GM18526 (cell line): ENCODE data around the gene HDGFL3.

Experiments used
- POLR2A ChIP-seq: IDR thresholded peaks from 3 replicates; pipeline ENCODE4 v1.6.1; 2011; ENCODE audit not compliant: insufficient read length; ENCODE audit errors: extremely low read depth

The HDGFL3 gene

DNA sequence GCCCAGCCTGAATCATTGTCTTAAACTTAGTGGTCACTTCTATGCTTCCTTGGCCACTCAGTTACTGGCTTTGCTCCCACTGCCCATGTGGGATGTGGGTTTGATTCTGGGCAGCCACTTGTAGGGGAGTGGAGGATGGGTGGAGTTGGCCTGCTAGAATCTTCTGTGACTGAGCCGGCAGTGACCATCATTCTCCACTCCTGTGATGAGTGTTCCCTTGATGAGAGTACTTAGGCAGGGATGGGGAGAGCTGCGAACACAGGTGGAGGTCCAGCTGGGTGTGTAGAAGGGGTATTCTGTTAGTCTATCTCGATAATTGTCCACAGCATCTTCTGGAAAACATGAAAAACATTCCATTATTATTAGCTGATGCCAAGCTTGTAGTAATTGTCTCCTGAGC, 92.2 kb downstream of the HDGFL3 start:
- no peak for TF ChIP-seq POLR2A

GRCh38 chr15:83114856-83115255, 92.8 kb downstream of the HDGFL3 start:
- TF ChIP-seq POLR2A: no peak

DNA sequence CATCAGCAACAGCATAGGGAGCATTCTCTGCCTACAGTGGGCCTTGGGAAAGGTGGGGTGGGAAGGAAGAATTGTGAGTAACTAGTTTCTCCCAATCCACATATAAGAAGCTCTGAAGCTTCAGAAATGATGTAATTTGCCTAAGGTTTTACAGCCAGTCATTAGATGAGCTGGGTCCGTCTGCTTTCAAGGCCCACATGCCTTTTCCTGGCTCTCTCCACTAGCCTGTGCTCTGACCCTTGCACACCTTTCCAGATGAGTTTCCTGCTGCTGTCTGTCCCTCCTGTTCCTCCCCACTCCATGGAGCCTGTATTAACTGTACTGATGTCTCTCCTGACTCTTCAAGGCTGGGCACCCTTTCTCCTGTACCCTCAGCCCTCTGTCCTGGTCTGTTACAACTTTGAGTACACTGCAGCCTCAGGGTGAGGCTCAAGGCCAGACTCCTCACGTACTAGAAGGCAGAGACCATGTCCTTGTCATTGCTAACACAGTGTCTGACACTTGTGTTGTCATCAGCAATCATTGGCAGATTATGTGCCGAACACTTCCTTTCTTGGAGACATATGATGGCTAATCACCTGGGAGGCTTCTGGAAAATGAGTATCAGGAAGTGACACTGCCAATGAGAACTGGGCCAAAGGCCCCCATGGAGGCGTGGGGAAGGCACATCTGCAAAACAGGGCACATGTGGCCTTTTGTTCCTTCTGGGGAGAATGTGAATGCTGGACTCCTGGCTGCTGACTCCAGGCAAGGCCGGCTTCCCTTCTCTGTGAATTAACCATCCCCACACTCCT, 93.5 kb downstream of the HDGFL3 start:
- no peak for TF ChIP-seq POLR2A

- no peak for TF ChIP-seq POLR2A
Observed at GRCh38 chr15:83112956-83113299, 94.7 kb downstream of the HDGFL3 start.

- TF ChIP-seq POLR2A: no peak
Observed at GRCh38 chr15:83112233-83112955, 95.2 kb downstream of the HDGFL3 start.

DNA sequence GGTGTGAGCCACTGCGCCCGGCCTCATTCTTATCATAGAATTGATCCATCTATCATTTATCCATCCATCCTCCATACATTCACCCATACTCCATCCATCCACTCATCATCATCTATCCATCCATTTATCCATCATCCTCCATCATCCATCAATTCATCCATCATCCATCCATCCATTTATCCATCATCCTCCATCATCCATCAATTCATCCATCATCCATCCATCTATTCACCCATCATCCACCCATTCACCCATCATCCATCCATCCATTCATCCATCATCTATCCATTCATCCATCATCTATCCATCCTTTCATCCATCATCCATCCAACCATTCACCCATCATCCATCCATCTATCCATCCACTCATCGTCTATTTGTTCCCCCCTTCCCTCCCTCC, 96.5 kb downstream of the HDGFL3 start:
- TF ChIP-seq POLR2A: no peak

- TF ChIP-seq POLR2A: no peak
Observed at GRCh38 chr15:83110381-83110780, 97.2 kb downstream of the HDGFL3 start.

GRCh38 chr15:83109532-83109931, 98.1 kb downstream of the HDGFL3 start:
- no peak for TF ChIP-seq POLR2A

GRCh38 chr15:83108266-83109219, 99.1 kb downstream of the HDGFL3 start:
- peak; percentile 21 for TF ChIP-seq POLR2A

GRCh38 chr15:83107841-83108181, 99.8 kb downstream of the HDGFL3 start:
- TF ChIP-seq POLR2A: no peak

DNA sequence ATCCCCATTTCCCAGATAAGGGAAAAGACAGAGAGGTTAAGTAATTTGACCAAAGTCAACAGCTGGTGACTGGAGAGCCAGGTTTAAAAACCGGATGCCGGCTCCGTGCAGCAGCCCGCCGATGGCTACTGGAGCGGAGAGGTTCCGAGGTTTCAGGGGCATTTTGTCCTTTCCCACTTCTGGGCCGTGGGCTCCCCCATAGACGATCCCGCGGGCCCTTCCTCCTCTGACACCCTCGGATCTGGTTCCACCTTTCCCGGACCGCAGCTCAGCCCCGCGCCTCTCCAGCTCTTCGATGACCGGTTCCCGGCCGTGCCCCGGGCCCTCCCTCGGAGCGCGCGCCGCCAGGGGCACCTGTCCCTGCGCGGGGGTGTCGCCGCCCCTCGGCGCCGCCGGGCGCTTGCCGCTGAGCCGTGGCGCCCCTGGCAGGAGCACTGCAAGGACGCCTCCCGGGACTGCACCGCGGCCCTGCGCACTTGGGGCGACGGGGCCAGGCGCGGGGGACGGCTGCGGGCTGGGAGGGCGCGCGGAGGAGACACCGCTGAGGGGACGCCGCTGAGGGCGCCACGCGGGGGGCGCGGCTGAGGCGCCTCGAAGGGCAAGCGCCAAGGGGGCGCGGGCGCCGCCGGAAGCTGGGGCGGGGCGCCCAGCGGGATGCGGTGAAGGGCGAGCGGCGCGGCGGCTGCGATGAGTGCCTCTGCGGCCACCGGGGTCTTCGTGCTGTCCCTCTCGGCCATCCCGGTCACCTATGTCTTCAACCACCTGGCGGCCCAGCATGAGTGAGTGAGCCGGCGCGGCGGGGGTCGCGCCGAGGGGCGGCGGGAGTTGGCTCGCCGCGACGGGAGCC, 100.4 kb downstream of the HDGFL3 start, which contains the start of gene TM6SF1:
Gene TM6SF1, plus strand, starts transcription at position 652 of the 847 bp plus-strand sequence. Its CDS starts 36 bp downstream, at position 688.
- no peak for TF ChIP-seq POLR2A

GRCh38 chr15:83105440-83105839, 102.2 kb downstream of the HDGFL3 start:
- TF ChIP-seq POLR2A: no peak

DNA sequence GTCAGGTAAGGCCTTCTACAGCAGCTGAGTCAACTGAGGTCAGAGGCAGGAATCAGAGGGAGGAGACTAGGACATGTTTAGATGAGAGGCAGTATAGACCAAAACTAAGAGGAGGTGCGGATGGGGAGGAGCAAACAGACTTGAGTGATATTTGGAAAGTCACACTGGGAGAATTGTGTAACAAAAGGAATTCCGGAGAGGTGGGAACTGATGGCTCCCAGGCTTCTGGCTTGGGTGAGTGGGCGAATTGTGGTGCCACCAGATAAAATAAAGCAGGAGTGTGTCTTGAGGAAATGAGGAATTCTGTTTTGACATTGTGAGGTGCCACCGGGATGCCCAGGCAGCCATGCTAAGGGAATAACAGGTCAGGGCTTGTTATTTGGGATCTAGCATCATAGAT, 103.5 kb downstream of the HDGFL3 start:
- no peak for TF ChIP-seq POLR2A

DNA sequence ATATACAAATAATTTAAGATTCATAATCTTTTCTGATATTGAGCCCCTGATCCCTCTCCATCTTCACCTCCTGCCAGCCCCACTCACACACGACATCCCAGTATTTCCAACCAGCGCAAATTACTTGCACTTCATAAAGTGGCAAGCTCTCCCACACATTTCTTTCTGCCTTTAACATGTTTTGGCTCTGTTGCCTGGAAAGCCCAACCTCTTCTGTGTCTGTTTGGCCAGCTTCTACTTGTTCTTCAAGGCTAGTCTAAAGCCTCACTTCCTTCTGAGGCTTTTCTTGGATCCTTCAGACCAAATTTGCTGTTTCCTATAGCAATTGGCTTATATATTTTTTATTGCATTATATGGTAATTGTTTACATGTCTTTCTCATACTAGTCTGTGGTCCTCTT, 105.3 kb downstream of the HDGFL3 start:
- no peak for TF ChIP-seq POLR2A
